GM19239 (cell line): Measurements from ENCODE around the gene KLF16.

Experiments used
- DNase-seq: peaks from one replicate; pipeline ENCODE4 v3.0.0; 2011; ENCODE audit warnings: low spot score; ENCODE audit not compliant: insufficient read length
- FAIRE-seq: peaks from 2 replicates; lab custom pipeline; 2011; peaks lifted over from hg19 to GRCh38; lab: Jason Lieb, UNC

The KLF16 gene

DNA sequence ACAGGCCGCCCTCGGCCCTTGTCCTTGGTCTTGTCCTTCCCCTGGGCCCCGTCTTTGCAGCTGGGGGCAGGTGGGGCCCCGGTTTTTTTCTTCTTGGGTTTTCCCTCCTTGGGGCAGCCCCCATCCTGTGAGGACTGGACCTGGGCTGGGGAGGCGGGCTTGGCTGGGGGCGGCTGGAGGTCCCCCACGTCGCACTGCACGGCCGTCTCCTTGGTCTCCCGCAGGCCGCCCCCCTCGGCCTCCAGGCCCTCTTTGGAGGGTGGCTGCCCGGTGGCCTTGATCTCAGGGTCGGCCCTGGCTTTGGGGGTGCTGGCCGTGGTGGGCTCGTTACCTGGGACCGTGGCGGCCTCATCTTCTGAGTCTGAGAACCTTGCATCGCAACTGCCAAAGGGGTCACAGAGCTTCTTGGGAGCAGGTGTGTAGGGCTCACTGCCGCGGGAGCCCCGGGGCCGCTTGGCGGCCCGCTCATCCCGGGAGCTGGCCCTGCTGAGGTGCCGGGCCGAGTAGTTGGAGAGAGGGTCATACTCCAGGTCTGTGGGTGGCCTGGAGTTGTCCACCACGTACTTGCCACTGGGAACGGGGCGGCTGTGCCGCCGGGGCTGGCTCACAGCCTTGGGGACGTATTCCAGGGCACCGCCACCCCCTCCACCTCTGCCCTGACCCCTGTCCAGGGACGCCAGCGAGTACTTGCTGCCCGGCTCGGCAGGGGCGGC lies 35.7 kb downstream of the KLF16 start:
- DNase-seq: no peak
- FAIRE-seq: no peak

DNA sequence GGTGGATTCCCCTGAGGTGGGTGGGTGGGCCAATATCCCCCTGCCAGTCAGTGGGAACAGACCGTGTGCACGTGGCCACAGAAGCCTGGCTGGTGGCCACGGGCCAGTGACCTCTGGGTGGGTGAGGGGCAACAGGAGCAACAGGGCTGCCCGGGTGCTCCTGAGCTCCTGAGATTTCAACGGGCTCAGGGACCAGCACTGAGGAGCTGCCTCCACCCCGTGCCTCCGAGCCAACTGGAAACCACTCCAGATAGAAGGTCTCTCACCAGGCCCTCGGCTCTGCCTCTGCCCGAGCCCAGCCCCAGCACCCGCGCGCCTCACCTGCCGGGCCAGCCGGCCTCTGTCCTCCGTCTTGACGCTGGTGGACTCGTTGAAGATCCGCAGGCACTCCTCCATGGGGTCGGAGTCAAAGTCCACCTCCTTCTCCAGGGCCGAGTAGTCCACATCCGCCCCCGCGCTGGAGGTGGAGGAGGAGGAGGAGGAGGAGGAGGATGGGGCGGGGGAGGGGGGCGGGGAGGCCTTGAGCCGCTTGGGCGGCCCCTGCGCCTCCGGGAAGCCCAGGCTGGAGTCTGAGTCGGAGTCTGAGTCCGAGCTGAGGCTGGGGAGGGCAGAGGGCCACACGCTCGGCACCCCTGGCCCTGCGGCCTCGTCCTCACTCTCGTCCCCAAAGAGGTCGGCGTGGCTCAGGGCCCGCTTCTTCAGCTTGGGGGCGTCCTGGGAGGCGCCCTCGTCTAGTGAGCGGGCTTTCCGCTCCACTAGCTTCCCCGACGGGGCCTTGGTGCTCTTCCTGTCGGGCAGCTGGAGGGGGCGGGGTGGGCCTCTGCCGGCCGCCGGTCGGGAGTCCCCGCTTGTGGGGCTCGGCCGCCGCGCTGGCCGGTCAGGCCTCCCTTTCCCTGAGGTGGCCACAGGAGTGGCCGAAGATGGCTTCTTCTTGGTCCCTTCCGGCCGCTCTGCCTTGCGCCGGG lies 36.5 kb downstream of the KLF16 start:
- FAIRE-seq: no peak
- DNase-seq: no peak

DNA sequence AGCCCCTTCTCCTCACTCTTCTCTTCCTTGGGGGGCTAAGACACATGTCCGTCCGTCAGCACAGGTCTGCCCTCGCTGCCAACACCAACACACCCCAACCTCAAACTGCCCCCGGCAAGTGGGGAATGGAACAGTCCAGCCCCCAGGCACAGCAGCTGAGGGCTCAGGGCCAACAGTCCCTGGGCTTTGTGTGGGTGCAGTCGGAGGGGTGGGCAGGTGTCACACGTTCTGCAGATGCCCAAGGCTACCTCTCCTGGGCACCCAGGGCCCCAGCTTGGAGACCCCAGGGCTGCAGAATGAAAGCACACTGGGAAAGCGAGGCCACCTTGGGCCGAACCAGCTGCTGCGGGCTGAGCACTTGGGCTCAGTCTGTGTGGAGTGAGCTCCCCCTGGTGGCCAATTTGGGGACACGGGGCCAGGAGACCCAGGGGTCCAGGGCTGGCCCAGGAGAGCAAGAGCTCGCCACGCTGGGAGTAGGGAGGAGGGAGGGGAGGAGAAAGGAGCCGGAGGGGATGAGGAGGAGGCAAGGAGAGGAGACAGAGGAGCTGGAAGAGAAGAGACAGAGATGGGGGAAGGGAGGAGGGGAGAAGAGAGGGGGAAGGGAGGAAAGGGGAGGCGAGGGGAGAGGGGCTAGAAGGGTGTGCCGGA lies 37.3 kb downstream of the KLF16 start:
- peak; percentile 71 for FAIRE-seq
- peak; percentile 100 for DNase-seq

DNA sequence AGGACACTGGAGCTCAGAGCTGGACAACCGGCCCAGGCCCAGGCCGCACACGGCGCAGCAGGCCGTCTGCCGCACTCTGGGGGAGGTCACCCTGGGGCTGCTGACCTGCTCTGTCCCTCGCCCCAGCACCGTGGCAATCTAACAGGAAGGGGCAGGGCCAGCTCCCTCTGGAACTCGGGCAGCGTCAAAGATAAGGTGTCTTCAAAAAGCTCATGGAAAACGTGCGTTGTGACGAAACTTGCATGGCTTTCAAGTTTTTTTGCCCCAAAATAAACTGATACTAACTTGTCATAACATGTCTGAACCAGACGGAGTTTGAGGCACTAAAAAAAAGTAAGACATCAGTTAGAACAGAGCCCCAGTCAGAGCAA lies 39.1 kb downstream of the KLF16 start:
- FAIRE-seq (no peak), DNase-seq (no peak)

DNA sequence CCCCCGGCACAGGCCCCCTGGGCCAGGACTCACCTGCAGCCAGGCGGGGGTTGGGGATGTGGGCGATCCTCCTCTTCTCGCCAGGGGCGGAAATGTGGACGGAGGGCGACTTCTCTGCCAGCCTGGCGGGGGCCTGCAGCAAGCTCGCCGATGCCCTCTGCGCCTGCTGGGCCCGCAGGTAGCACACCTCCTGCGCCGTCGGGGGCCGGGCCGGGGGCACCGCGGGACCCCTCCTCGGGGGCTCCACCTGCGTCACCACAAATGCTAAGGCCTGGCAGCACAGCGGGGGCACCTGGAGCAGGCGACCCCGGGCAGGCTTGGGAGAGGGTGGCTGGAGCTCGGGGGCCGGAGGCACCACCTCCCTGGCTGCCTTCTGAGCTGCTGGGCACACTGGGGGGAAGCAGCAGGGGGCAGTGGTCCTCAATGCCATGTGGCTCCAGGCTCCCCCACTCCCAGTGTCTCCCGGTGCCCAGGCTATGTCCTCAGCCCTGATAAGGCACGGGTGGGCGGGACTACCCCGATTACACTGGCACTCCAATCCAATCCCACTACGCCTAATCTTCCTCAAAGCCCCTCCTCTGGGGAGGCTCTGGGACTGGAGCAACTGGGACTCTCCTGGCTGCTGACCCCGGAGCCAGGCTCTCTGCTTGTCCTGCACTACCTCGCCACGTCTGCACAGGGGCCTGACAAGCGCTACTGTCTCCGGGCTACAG lies 39.7 kb downstream of the KLF16 start:
- no peak for FAIRE-seq
- no peak for DNase-seq

DNA sequence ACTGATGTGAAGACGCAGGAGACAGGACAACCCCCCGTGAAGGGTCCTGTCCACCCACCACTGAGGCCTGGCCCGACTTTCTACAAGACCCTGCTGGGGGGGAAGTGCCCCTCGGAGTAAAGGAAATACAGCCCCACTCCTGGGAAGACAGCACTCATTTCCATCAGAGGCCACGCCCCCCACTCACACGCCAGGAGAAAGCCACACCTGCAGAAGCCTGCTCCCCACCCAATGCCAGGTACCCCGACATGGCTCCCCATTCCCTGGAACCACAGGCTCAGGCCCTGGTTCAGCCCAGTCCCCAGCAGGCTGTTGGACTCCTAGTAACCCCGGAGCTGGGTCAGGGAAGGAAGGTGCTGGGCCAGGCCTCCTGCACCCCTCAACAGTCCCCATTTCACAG lies 40.4 kb downstream of the KLF16 start:
- no peak for FAIRE-seq
- no peak for DNase-seq

DNA sequence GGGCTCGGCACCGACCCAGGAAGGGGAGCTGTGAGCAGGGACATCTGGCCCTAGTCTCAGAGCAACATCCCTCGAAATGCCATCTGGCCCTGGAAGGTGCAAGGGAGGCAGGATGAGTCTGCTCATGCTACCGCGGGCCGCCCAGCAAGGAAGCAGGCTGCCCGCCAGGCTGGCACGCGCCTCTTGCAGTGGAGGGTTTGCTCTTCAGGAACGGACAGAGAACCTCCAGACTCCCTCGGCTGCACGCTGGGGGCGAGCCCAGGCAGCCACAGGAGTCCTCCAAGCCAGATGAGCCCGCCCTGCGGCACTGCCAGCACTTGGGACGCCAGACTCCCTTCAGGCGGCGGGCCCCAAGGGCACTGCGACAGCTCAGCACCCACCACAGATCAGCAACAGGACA lies 41.2 kb downstream of the KLF16 start:
- FAIRE-seq: no peak
- DNase-seq: no peak

DNA sequence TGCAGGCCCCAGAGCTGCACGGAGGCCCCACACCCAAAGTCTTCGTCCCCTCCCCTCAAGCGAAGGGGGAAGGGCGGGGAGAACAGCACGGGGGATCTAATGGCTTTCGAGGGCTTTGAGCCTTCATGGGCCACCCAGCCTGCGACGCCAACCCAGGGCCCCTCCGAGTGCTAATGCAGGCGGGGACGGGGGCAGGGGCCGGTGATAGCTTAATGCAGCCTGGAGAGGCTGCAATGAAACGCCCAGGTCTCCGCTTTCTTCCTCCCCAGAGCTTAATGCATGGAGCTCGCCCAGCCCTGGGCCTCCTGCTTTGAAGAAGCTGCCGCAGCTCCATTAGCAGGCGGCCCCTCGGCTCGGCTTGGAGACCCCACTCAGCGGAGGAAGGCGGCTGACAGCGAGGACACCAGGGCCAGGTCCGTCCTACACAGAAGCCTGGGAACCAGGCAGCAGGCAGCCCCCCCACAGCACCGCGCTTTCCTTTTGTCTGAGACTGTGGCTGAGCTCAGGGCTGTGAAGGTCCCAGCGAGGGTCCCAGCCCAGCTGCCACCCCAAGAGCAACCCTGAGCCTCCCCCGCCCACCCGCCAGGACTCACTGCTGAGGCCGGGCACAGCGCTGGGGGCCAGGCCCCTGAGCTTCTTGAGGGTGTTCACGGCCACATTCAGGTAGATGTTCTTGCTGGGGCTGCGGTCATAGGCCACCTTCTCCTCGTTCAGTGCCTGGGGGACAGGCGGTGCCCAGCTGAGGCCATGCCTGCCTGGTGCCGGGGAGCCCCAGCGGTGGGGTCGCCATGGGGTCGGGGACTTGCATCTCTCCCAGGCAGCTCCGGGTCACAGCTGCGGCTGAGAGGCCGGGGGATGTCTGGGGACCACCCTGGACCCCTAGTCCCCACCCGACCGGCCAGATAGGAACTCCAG lies 43.8 kb downstream of the KLF16 start:
- no peak for DNase-seq
- FAIRE-seq: no peak

DNA sequence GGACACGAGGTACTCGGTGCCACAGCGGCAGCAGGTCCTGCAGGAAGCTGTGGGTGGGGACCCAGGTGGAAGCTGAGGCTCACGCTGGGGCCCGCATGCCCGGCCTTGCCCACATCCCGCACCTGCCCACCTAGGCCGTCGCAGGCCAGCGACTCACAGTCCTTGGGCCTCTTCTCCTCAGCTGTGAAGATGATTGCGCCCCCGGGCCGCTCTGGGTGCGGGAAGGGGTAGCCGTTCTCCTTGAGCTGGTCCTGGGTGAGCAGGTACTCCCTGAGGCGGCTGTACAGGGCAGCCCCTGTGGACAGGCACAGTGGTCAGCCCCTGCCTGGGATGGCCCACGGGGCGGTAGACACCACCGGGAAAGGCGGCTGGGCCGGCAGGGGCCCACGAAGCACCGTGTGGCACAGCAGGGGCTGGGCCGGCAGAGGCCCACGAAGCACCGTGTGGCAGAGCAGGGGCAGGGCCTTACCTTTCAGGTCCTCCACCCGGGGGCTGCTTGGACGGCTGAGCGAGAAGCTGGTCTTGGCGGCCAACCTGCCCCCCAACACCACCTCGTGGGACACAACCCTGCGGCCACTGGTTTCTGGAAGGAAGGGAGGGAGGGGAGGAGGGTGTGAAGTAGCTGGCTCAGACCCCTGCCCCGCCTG lies 44.7 kb downstream of the KLF16 start:
- no peak for FAIRE-seq
- DNase-seq: no peak

DNA sequence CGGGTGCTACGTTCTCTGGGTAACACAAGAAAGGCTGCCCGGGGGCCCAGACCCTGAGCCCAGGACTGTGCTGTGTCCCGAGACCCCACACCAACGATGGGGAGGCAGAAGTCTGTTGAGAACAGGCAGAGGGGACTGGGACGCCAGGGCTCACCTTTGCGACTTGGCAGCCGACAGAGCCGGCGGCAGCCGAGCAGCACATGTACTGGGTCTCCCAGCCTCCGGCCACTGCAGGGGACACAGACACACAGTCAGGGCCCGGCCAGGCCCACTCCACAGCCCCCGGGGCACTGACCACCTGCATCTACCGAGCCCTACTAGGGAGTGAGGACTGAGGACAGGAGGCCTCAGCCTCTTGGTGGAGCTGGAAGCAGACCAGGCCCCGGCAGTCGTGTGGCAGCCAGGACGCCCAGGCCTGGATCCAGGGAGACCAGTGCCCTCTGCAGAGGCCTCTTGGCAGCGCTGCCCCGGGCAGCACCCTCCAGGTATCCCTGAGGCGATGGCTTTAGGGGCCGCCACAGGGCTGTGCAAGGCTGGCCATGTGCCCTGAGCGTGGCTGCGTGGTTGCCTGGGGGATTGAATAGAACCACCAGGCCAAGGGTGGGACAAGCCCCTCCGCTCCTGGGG lies 45.7 kb downstream of the KLF16 start:
- FAIRE-seq (no peak), DNase-seq (no peak)

DNA sequence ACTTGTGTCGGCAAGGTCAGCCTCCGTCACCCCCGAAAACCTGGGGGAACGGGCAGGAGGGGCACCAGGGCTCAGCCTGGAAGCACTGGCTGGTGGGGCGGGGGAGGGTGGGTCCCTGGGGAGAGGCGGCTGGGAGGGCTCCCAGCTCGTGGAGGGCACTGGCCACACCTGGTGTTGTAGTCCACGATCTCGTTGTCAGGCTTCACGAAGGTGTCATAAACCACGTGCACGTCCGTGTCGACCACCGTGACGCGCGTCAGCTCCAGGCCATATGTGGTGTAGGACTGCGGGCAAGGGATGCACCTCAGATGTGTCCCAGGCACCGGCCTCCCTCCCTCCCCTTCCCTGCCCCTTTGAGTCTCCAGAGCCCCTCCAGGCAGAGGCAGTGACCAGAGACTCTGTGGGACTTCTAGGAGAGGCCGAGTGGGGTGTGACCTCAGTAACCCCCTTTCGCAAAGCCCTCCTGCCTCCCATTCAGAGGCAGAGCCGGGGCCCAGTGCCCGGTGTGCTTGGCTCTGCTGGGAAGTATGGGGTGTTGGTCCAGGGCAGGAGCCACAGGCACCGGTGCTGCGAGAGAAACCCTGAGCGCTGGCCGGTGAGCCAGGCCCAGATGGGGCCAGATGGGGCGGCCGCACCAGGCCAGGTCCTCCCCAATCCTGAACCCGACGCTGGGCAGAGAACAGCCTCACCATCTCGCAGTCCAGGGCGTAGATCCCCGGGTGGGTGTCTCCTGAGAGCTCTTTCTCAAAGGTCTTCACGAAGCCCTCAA lies 46.7 kb downstream of the KLF16 start:
- no peak for DNase-seq
- no peak for FAIRE-seq

DNA sequence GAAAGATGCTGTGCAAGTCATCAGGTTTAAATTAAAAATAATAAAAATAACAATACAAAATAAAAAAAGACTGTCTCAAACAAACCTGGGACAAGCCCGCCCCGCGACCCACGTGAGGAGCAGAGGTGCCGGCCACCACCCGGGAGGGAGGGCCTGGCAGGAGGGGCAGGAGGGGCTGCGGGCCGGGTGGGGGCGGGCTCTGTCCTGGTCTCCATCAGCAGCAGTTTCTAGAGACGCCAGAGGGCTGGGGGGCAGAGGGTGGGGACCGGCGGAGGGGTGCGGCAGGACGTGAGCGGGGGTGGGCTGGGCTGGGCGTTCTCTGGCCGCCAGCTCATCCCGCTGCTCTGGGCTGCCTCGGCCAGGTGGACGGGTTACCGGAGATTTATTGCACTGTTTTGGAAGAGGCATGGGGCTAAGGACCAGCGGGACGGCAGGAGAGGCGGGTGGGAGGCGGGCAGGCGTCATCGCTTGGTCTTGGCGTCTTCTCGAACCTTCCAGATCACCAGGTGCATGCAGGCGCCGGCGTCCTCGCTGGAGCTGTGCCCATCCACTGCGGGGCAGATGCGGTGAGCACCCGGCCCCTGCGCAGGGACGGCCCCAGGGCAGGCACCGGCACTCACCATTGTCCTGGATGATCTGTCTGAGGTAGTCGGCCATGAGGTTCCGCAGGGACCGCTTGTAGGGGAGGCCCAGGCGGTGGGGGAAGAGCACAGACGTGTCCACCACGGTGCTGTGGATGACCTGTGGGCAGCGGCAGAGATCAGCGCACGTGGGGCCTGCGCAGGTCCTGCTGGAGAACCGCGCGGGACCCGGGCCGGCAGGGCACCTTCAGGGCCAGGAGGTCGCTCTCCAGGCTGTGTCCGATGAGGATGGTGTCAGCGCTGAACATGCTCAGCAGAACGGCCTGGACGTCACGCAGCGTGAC lies 47.5 kb downstream of the KLF16 start:
- FAIRE-seq (no peak), DNase-seq (no peak)

DNA sequence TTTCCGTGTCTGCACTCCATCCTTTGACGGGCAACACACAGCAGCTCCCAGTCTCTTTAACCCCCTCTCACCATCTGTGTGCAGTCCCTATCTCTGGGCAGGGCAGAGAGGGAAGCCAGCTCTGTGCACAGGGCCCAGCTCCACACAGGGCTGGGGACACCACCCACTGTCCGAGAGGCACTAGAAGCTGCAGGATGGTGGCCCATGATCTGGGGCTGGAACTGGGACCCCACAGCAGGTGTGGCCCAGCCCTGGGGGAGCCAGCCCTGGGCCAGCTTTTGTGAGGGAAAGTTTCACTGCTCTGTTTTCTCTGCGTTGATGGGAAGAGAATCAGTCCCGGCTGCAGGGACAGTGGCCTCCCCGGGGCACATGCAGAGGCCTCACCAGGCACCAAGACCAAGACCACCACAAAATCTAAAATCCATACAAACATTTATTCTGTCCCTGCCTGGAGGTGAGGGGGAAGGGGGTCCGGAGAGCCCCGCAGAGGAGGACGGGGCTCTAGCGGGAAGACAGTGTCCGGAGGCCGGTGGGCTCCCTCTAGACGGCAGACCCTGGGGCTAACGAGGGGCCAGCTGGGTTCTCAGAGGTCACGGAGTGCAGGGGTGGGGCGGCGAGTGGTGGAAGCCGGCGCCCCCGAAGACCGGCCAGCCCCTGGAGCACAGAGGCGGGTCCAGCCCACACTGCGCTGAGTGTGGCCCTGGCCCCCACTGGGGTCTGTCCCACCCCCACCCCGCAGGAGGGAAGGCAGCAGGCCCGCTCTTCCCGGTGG lies 48.4 kb downstream of the KLF16 start:
- no peak for DNase-seq
- FAIRE-seq: no peak

DNA sequence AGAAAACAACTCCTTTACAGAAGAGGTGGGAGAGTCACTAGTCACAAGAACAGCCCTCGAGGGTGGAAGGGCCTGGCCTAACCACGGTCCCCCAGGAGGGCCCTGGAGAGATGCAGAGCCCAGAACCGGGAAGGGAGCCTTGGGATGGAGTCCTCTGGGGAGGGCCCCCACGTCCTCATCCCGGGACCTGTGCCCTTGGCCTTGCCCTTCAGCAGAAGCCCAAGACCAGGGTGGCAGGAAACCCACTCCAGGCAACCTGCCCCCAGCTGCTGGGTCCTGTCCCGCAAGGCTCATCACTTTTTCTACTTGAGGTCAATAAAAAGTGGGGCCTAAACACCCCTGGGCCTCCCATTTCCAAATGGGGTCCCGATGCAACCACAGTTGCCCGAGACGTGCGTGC lies 49.0 kb downstream of the KLF16 start:
- FAIRE-seq: no peak
- DNase-seq: no peak

DNA sequence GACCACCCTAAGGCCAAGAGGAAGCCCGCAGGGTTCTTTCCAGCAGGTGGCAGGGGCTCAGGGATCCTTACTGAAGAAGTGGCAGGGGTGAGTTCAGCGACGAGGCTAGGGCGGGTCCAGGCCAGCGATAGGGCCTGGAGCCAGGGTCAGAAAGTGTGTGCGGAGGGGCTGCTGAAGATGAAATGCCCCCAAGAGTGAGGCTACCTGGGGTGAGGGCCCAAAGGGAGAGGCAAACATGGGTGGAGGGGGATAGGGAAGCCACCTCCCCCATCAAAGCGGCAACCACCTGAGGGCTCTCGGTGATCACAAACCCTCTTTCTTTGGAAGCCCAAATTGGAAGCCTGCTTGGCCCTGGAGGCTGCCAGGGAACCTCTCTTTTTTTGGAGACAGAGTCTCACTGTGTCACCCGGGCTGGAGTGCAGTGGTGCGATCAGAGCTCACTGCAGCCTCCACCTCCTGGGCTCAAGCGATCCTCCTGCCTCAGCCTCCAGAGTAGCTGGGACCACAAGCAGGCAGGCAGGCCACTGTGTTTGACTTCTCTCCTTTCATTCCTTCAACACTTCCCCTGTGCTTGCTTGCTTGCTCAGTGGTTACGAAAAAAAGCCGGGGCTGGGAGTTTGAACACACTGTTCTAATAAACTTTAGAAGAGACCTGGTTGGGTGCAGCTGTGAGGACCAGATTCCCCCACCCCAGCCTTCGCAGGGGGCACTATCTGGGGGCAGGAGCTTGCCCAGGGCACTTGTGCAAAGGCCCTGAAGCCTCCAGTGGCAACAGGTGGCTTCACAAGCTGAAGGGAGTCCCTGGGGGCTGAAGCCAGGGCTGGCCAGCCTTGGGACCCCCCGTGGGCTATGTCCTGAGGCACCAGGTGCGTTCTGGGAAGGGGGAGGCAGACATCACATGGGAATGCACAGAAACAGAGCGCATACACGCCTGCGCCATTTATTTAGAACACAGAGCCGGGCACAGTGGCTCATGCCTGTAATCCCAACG lies 49.9 kb downstream of the KLF16 start:
- no peak for FAIRE-seq
- no peak for DNase-seq
